Endodermal cell (in vitro differentiated cells): ENCODE results near the gene SMURF2. TPM values are rescaled to one million over a fixed set of nuclear protein-coding genes. Genes with fewer than 3 reads are reported as not detected.

Experiments
- DNase-seq: peaks from one replicate; pipeline ENCODE4 v3.0.0-alpha.2; 2017
- H3K27ac ChIP-seq: 2 replicates; pipeline ENCODE4 v1.5.1; 2013; ENCODE audit warnings: mild to moderate bottlenecking, low read depth, low read length, moderate library complexity
- H3K27me3 ChIP-seq: 2 replicates; pipeline ENCODE4 v1.6.1; 2013; ENCODE audit warnings: mild to moderate bottlenecking, low read length, moderate library complexity; ENCODE audit not compliant: insufficient read depth, control insufficient read depth, poor library complexity, severe bottlenecking
- H3K36me3 ChIP-seq: 2 replicates; pipeline ENCODE4 v1.7.0; 2013; ENCODE audit warnings: mild to moderate bottlenecking, low read length, moderate library complexity; ENCODE audit not compliant: control insufficient read depth, insufficient read depth
- H3K4me1 ChIP-seq: one replicate; pipeline ENCODE4 v1.7.0; 2013; ENCODE audit warnings: low read length; ENCODE audit not compliant: control insufficient read depth, insufficient read depth
- H3K4me3 ChIP-seq: 2 replicates; pipeline ENCODE4 v1.5.1; 2013; ENCODE audit warnings: mild to moderate bottlenecking, low read length, moderate library complexity
- H3K9ac ChIP-seq: 2 replicates; pipeline ENCODE4 v1.6.1; 2013; ENCODE audit warnings: mild to moderate bottlenecking, low read length, moderate library complexity; ENCODE audit not compliant: poor library complexity, severe bottlenecking; ENCODE audit errors: extremely low read depth
- H3K9me3 ChIP-seq: 2 replicates; pipeline ENCODE4 v1.6.1; 2013; ENCODE audit warnings: mild to moderate bottlenecking, low read length, moderate library complexity; ENCODE audit not compliant: control insufficient read depth
- H3K27ac Mint-ChIP-seq: 2 replicates; pipeline ENCODE4 v1.8.0; 2020; ENCODE audit warnings: mixed read lengths
- H3K27me3 Mint-ChIP-seq: 2 replicates; pipeline ENCODE4 v1.8.0; 2021; ENCODE audit warnings: mild to moderate bottlenecking, mixed read lengths; ENCODE audit not compliant: insufficient read depth
- H3K36me3 Mint-ChIP-seq: 2 replicates; pipeline ENCODE4 v1.8.0; 2020; ENCODE audit warnings: low read depth, mixed read lengths
- H3K4me1 Mint-ChIP-seq: 2 replicates; pipeline ENCODE4 v1.8.0; 2020; ENCODE audit warnings: mixed read lengths
- H3K4me3 Mint-ChIP-seq: 2 replicates; pipeline ENCODE4 v1.8.0; 2020; ENCODE audit warnings: mild to moderate bottlenecking, moderate library complexity, mixed read lengths
- H3K9me3 Mint-ChIP-seq: 2 replicates; pipeline ENCODE4 v1.8.0; 2020; ENCODE audit warnings: mild to moderate bottlenecking, mixed read lengths
- WGBS, 2 experiments: methylation state at CpG; one replicate each; pipeline versions ENCODE4 v1.1.5 to v1.1.7; 2013; ENCODE audit warnings: missing lambda C conversion rate in 2 of 2, mixed read lengths in 1 of 2; ENCODE audit not compliant: insufficient coverage in 1 of 2, insufficient read length in 1 of 2; 5-methylcytosine and 5-hydroxymethylcytosine counted together
- total RNA-seq, 2 donors: library from RNA; stranded (reverse); fragmentation: NEBNext Ultra II Directional in 1 of 2; extraction: Animal tissue kit (Norgen Biotek cat#: 25700) in 1 of 2; gene quantifications; 2 replicates in 1 of 2; 3 replicates in 1 of 2; pipeline ENCODE4 v1.2.1, GENCODE V29; 2021
- TF ChIP-seq, protein P1 (sequence below): fragments of 200-600 bp; sonication (generic); conservative IDR thresholded peaks from 2 replicates; pipeline ENCODE4 v1.5.0; 2021; ENCODE audit warnings: antibody characterized with exemption, mild to moderate bottlenecking

The SMURF2 gene
- total RNA-seq, 2 donors from 2014 or later, result 33.6 to 34.1 TPM

DNA sequence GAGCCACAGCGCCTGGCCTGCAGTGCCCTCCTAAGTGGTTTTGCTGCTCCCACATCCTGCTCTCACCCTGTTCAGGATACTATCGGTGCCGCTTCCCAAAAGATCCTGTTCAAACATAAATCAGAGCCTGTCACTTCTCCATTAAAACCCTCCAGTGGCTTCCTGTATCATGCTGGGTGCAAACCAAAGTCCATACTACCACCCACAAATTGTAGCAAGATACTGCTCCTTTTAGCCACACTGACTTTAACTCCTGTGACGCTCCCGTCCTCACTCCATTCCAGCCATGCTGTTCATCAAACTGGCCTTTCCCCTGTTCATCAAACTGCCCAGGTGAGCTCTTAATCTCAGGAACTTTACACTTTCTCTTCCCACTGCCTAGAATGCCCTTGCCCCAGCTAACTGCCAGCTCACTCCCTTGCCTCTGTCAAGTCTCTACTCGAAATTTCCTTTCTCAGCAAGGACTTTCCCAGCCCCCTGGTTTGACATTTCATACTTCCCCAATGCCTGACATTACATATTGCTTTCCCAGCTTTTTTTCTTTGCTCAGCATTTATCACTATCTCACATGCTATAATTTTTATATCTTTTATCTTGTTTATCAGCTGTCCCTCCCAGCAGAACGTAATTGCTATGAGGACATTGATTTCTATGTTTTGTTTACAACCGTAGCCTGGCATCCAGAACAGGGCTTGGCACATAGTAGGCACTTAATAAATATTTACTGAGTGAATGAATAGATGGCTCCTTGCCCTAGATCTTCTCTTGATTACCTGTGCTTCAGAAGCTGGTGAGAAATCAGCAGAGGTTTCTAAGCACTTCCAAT, 44.3 kb upstream of the SMURF2 start:
- WGBS, 2 experiments, result 81 to 83% methylated on average over 6 to 8 of the region's 8 CpGs
- Histone ChIP-seq H3K27me3 (no peaks in the 10 kb centered on the region), H3K27ac (no peak overlapping the region), H3K4me3 (no peak overlapping the region), H3K36me3 (no peaks in the 10 kb centered on the region), H3K9me3 (no peaks in the 10 kb centered on the region), H3K4me1 (no peaks in the 10 kb centered on the region), H3K9ac (no peak overlapping the region)
- H3K4me3 Mint-ChIP-seq, result no peak overlapping the region
- TF ChIP-seq, protein P1, sequence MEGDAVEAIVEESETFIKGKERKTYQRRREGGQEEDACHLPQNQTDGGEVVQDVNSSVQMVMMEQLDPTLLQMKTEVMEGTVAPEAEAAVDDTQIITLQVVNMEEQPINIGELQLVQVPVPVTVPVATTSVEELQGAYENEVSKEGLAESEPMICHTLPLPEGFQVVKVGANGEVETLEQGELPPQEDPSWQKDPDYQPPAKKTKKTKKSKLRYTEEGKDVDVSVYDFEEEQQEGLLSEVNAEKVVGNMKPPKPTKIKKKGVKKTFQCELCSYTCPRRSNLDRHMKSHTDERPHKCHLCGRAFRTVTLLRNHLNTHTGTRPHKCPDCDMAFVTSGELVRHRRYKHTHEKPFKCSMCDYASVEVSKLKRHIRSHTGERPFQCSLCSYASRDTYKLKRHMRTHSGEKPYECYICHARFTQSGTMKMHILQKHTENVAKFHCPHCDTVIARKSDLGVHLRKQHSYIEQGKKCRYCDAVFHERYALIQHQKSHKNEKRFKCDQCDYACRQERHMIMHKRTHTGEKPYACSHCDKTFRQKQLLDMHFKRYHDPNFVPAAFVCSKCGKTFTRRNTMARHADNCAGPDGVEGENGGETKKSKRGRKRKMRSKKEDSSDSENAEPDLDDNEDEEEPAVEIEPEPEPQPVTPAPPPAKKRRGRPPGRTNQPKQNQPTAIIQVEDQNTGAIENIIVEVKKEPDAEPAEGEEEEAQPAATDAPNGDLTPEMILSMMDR, result no peak
- H3K4me1 Mint-ChIP-seq, result peaks cover 4% of the 10 kb centered on the region
- H3K9me3 Mint-ChIP-seq, result no peaks in the 10 kb centered on the region
- H3K36me3 Mint-ChIP-seq, result no peaks in the 10 kb centered on the region
- H3K27me3 Mint-ChIP-seq, result peaks cover 2% of the 10 kb centered on the region
- DNase-seq, result no peak
- no peak overlapping the region for H3K27ac Mint-ChIP-seq

DNA sequence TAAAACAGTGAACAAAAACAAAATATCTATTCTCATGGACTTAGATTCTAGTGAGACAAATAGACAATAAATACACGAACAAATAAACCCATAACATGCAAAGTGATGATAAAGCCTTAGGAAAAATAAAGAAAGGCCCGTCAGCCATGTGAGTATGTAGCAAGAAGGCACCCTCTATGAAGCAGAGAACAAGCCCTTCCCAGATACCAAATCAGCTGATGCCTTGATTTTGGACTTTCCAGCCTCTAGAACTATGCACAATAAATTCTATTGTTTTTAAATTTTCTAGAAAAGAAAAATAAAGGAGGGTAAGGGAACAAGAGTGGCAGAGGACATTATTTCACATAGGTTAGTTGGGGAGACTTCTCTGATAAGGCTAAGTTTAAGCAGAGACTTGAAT, 40.7 kb upstream of the SMURF2 start:
- Mint-ChIP-seq H3K4me1 (peaks cover 4% of the 10 kb centered on the region), H3K36me3 (no peaks in the 10 kb centered on the region), H3K27me3 (peaks cover 2% of the 10 kb centered on the region), H3K27ac (no peak overlapping the region), H3K9me3 (no peaks in the 10 kb centered on the region), H3K4me3 (no peak overlapping the region)
- no peaks in the 10 kb centered on the region for H3K27me3 ChIP-seq
- H3K9ac ChIP-seq, result no peak overlapping the region
- no peak overlapping the region for H3K27ac ChIP-seq
- no peaks in the 10 kb centered on the region for H3K36me3 ChIP-seq
- H3K4me3 ChIP-seq, result no peak overlapping the region
- TF ChIP-seq, protein P1, result no peak
- no peaks in the 10 kb centered on the region for H3K9me3 ChIP-seq
- H3K4me1 ChIP-seq, result no peaks in the 10 kb centered on the region
- no peak for DNase-seq
- 87% methylated on average over 2 of the region's 2 CpGs; no CpG with 5 or more reads in 1 of the 2 experiments for WGBS, 2 experiments

DNA sequence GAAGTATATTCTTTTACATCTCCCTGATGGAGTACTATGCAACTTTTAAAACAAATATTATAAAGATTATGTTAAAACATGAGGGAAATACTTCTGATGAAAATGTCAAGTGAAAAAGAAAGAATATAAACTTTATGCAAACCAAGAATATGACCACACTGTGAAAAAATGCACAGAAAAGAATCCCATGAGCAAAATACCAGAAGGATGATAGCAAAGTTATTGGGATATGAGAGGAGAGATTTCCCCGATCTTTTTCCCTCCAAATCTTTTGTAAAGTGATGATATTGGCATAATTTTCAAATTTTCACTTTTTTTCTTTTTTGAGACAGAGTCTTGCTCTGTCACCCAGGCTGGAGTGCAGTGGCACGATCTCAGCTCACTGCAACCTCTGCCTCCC, 36.6 kb upstream of the SMURF2 start:
- H3K27ac Mint-ChIP-seq, result no peak overlapping the region
- no peaks in the 10 kb centered on the region for H3K9me3 Mint-ChIP-seq
- no peak overlapping the region for H3K4me3 Mint-ChIP-seq
- no peaks in the 10 kb centered on the region for H3K36me3 Mint-ChIP-seq
- no peaks in the 10 kb centered on the region for H3K36me3 ChIP-seq
- TF ChIP-seq, protein P1, result no peak
- H3K27me3 ChIP-seq, result no peaks in the 10 kb centered on the region
- H3K4me1 Mint-ChIP-seq, result no peaks in the 10 kb centered on the region
- no peak for DNase-seq
- H3K27ac ChIP-seq, result no peak overlapping the region
- no peaks in the 10 kb centered on the region for H3K27me3 Mint-ChIP-seq
- H3K9ac ChIP-seq, result no peak overlapping the region
- no peak overlapping the region for H3K4me3 ChIP-seq
- H3K9me3 ChIP-seq, result no peaks in the 10 kb centered on the region
- 92 to 97% methylated on average over 2 of the region's 2 CpGs for WGBS, 2 experiments
- no peaks in the 10 kb centered on the region for H3K4me1 ChIP-seq
